ENCODE measurements around the gene UACA. TPM values are rescaled to one million over a fixed set of nuclear protein-coding genes. Genes with fewer than 3 reads are reported as not detected.
A peak's percentile ranks its signal among the peaks of the same experiment; 100 is the strongest.

Gene UACA
- total and polyA plus RNA-seq, 4 donors = 9.2 to 195 (median 37.9) TPM

DNA sequence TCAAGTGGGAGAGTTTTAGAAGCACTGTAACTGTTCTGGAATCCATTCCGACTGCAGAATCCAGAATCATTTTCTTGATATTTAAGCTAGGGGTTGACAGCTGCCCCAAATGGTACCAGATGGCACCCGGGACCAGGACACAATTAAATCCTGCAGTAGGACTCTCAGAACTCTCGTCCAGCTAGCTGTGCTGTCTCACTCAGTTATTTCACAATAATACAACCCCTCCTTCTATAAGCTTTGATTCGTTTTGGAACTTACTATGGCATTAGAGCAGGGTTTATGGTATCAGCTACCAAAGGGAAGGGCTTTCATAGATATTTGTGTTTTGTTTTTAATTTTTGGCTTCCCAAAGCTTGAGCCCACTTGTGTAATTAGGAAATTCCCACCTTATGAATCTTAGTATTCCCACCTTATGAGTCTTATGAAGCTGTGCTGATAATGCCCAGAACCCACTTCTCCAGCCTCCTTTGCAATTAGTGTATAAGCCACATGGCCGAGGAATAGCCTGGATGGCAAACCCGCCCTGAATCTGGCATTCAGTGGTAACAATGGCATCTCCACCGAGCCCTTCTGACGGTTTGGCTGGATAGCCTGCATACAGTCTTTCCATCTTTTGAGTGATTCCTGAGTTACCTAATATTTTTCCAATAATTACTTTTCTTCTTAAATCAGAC lies 120.1 kb downstream of the UACA start:
- WGBS, 2 donors = 82 to 86% methylated on average over 8 of the region's 8 CpGs

DNA sequence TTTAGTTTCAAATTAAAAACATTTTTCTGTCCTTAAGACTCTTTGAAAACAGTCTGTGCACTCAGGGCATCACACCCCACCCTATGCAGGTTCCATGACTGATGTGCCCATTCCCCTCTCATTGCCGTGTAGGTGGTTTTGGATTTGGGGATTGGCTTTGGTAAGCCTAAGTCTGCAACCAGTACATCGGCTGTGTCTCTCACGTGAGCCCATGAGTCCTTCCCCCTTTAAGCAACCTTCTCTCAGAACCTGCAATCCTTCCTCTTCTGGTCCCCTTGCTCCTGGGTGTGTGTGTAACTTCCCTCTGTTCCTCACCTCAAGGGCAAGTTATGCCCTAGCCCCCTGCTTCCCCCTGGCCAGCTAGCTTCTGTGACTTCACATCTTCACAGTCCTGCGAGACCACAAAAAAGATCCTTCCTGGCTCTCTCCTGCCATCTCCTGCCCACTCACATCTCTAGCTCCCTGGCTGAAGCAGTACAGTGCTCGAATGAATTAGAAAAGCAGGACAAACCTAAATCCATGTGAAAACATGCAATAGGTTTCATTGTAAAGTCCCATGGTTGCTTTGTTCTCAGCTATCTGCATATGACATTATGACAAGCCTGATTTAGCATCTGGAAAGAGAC lies 126.7 kb downstream of the UACA start:
- no peak overlapping the region for H3K27ac ChIP-seq (ENCODE audit: low read depth in 1 of 2, low read length in 1 of 2)
- H3K9ac ChIP-seq (ENCODE audit: insufficient read depth in 1 of 2, low read length in 2 of 2) = peak overlapping the region in 1 of 2 donors; percentile 11
- 37 to 58% methylated on average over 5 of the region's 5 CpGs for WGBS, 2 donors
- no peaks in the 10 kb centered on the region for H3K36me3 ChIP-seq (ENCODE audit: control insufficient read depth in 4 of 4, insufficient read depth in 4 of 4, low read length in 4 of 4)
- H3K4me1 ChIP-seq (ENCODE audit: control insufficient read depth in 5 of 5, insufficient read depth in 5 of 5, low read length in 5 of 5) = peaks cover 0 to 16% (median 0%) of the 10 kb centered on the region in 5 donors
- no peaks in the 10 kb centered on the region for H3K9me3 ChIP-seq (ENCODE audit: control insufficient read depth in 4 of 4, insufficient read depth in 3 of 4, low read length in 3 of 4)
- no peak overlapping the region for H3K4me3 ChIP-seq
- TF ChIP-seq, protein P1, sequence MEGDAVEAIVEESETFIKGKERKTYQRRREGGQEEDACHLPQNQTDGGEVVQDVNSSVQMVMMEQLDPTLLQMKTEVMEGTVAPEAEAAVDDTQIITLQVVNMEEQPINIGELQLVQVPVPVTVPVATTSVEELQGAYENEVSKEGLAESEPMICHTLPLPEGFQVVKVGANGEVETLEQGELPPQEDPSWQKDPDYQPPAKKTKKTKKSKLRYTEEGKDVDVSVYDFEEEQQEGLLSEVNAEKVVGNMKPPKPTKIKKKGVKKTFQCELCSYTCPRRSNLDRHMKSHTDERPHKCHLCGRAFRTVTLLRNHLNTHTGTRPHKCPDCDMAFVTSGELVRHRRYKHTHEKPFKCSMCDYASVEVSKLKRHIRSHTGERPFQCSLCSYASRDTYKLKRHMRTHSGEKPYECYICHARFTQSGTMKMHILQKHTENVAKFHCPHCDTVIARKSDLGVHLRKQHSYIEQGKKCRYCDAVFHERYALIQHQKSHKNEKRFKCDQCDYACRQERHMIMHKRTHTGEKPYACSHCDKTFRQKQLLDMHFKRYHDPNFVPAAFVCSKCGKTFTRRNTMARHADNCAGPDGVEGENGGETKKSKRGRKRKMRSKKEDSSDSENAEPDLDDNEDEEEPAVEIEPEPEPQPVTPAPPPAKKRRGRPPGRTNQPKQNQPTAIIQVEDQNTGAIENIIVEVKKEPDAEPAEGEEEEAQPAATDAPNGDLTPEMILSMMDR (IDR thresholded peaks at IDR 0.05; ENCODE audit: control extremely low read depth, extremely low read depth) = no peak
- DNase-seq (peak; percentile 71 to 81 (median 73)), ATAC-seq (ENCODE audit: insufficient read depth, low FRiP score) (no peak)
- H3K27me3 ChIP-seq (ENCODE audit: control insufficient read depth in 3 of 3, insufficient read depth in 3 of 3, low read length in 2 of 3) = no peaks in the 10 kb centered on the region

More for the DNA sequence above, 120.1 kb downstream of the UACA start:
- H3K4me1 ChIP-seq (ENCODE audit: control insufficient read depth in 5 of 5, insufficient read depth in 5 of 5, low read length in 5 of 5) = peaks cover 0 to 2% (median 0%) of the 10 kb centered on the region in 5 donors
- no peaks in the 10 kb centered on the region for H3K27me3 ChIP-seq (ENCODE audit: control insufficient read depth in 3 of 3, insufficient read depth in 3 of 3, low read length in 2 of 3)
- H3K36me3 ChIP-seq (ENCODE audit: control insufficient read depth in 4 of 4, insufficient read depth in 4 of 4, low read length in 4 of 4) = no peaks in the 10 kb centered on the region
- TF ChIP-seq, protein P1 (IDR thresholded peaks at IDR 0.05; ENCODE audit: control extremely low read depth, extremely low read depth) = no peak
- DNase-seq = no peak
- no peaks in the 10 kb centered on the region for H3K9me3 ChIP-seq (ENCODE audit: control insufficient read depth in 4 of 4, insufficient read depth in 3 of 4, low read length in 3 of 4)
- ATAC-seq (ENCODE audit: insufficient read depth, low FRiP score) = no peak
- no peak overlapping the region for H3K4me3 ChIP-seq
- H3K9ac ChIP-seq (ENCODE audit: insufficient read depth in 1 of 2, low read length in 2 of 2) = no peak overlapping the region
- H3K27ac ChIP-seq (ENCODE audit: low read depth in 1 of 2, low read length in 1 of 2) = no peak overlapping the region

DNA sequence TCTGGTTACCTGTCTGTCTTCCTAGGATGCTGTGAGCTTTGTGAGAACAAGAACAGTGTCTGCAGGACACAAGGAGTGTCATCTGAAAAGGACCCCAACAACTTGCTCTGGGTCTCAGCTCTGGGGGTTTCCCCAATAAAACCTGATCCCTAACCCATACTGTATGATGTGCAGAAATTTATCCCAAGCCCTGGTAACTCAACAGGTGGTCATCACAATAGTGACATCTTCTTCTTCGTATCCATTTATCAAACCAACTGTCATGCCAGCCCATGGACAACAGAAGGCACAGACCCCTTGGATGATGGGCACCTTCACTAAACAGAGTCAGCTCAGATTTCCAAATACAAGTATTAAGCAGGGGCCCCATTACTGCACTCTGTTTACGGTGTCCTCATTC lies 127.5 kb downstream of the UACA start:
- Histone ChIP-seq H3K4me3 (no peak overlapping the region), H3K9me3 (ENCODE audit: control insufficient read depth in 4 of 4, insufficient read depth in 3 of 4, low read length in 3 of 4) (no peaks in the 10 kb centered on the region), H3K9ac (ENCODE audit: insufficient read depth in 1 of 2, low read length in 2 of 2) (no peak overlapping the region), H3K27ac (ENCODE audit: low read depth in 1 of 2, low read length in 1 of 2) (no peak overlapping the region), H3K27me3 (ENCODE audit: control insufficient read depth in 3 of 3, insufficient read depth in 3 of 3, low read length in 2 of 3) (no peaks in the 10 kb centered on the region), H3K4me1 (ENCODE audit: control insufficient read depth in 5 of 5, insufficient read depth in 5 of 5, low read length in 5 of 5) (peaks cover 0 to 16% (median 0%) of the 10 kb centered on the region in 5 donors), H3K36me3 (ENCODE audit: control insufficient read depth in 4 of 4, insufficient read depth in 4 of 4, low read length in 4 of 4) (no peaks in the 10 kb centered on the region)
- ATAC-seq (ENCODE audit: insufficient read depth, low FRiP score) = no peak
- WGBS, 2 donors = 94 to 96% methylated on average over 2 of the region's 2 CpGs
- DNase-seq = no peak
- TF ChIP-seq, protein P1 (IDR thresholded peaks at IDR 0.05; ENCODE audit: control extremely low read depth, extremely low read depth) = no peak

All from lung (tissue), 12 donors.